ENCODE data around the gene DVL3. TPM values are rescaled to one million over a fixed set of nuclear protein-coding genes. Genes with fewer than 3 reads are reported as not detected.

DVL3 gene
- total RNA-seq: 28.7 and 36.6 TPM in 2 replicates

DNA sequence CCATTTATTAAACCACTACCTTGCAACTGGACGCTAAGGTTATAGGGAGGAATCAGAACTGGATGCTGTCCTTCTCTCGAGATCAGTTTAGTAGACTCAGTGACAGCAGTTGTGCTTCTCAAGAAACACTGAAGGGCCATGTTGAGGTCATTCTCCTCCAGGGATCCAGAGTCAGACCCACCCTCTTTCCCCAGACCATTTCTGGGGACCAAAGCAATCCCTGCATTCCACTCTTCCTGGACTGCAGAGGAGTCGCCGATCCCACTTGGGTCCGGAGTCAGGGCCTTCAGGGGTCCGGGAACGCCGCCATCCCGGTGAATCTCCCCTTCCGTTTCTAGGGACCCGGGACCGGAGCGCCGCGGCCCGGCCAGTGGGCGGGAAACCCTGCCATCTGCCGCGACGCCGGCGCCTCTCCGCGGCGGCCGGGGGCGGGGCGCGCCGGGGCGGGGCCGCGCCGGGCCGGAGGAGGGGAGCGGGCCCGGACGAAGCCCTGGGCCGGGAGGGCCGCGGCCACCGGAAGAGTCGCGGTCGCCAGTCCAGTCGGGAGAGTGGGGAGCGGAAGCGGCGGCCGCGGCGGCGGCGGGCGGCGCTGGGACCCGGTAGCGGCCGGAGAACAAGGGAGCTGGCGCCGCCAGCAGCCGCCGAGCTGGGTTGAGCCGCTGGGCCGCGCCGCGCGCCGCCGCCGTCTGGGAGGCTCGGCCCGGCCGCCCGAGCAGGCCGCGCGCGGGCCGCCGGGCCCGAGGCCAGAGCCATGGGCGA, at the start of gene DVL3:
Gene DVL3, plus strand, starts transcription at position 493 of the 759 bp plus-strand sequence. Its CDS starts 259 bp downstream, at position 752.

GRCh38 chr3:184135149-184135910, 19.8 kb upstream of the DVL3 start, which contains the start of gene EIF2B5:
Gene EIF2B5 (plus strand): TSS chr3:184135358. CDS start chr3:184135386, 28 bp downstream.

DNA sequence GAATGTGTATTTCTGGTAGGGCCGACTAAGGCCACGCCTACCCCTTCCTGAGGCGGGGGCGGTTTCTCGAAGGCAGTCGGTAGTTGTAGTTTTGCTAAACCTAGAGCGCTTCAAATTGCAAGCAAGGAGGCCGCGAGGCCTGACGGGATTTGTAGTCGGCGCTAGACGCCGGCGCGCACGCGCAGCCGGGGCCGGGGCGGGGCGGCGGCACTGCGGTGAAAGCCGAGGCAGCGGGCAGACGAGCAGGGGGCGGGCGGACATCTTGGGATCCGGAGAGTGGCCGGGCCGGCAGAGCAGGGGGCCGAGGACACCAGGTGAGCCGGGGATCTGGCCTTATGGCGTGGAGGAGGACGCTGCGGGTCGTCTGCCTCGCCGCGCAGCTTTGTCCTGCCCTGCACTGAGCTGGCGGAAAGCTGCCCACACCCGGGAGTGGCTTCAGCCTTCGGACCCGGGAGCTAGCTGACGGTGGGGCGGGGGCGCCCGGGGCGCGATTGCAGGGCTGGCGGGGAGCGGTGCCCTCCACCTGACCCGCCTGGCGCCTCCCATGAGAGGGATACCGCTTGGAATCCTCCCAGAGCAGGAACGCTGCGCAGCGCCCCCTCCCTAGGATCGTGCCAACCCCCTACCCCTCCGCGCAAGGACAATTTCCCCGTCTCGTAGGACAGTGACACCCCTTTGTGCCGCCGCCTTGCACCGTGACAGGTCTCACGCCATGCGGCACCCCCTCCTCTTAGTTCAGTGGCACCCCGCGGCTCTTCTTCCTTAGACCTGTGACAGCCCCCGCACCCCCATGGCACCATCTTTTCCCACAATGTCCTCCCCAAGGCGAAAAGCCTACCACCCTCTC, 19.7 kb downstream of the DVL3 start, which contains the start of gene AP2M1:
Gene AP2M1, plus strand, starts transcription at position 210 of the 847 bp plus-strand sequence. CDS start 2,139 bp downstream, outside the sequence.

DNA sequence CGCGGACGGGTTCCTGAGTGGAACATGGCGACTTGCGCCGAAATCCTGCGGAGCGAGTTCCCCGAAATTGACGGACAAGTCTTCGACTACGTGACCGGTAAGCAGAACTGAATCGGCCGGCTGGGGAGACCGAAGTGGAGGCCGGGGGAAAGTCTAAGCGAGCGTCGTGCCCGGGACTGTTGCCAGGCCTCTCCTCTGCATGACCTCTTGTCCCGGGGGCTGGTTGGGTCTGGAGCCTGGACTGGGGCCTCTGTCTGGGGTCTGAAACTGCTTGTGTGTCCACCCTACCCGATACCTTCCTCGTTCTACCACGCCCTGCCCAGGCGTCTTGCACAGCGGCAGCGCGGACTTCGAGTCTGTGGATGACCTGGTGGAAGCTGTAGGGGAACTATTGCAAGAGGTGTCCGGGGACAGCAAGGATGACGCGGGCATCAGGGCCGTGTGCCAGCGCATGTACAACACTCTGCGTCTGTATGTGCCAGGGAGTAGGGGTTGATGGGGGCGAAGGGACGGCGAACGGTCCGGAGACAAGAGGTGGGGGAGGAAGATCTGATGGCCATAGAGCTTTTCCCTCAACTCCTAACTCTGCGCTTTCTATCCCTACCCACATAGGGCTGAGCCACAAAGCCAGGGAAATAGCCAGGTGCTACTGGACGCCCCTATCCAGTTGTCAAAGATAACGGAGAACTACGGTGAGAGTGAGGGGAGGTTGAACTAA, 31.2 kb downstream of the DVL3 start, which contains the start of gene ABCF3:
Gene ABCF3, plus strand, starts transcription at position 16 of the 718 bp plus-strand sequence. Its CDS starts 9 bp downstream, at position 25.

Other genes starting within 250 kb of the DVL3 start
- 13.9 and 23.1 TPM in 2 replicates for gene ABCC5, start 137.5 kb upstream of the DVL3 start, total RNA-seq
- not detected in 2 replicates for gene HTR3D, start 123.6 kb upstream of the DVL3 start, total RNA-seq
- gene HTR3C, start 102.3 kb upstream of the DVL3 start, total RNA-seq: not detected in 2 replicates
- not detected in 2 replicates for gene HTR3E, start 58.3 kb upstream of the DVL3 start, total RNA-seq
- gene EIF2B5, start 20.0 kb upstream of the DVL3 start, total RNA-seq: 29.9 and 32.8 TPM in 2 replicates
- gene AP2M1, start 19.5 kb downstream of the DVL3 start, total RNA-seq: 624 and 646 TPM in 2 replicates
- gene ABCF3, start 30.8 kb downstream of the DVL3 start, total RNA-seq: 57.1 and 68.0 TPM in 2 replicates
- not detected in 2 replicates for gene VWA5B2, start 74.2 kb downstream of the DVL3 start, total RNA-seq
- gene ALG3, start 93.6 kb downstream of the DVL3 start, total RNA-seq: 20.5 and 21.4 TPM in 2 replicates
- gene EEF1AKMT4, start 94.3 kb downstream of the DVL3 start, total RNA-seq: 1.1 and 1.5 TPM in 2 replicates
- 0.16 TPM in 1 of 2 replicates, not detected in the other for gene CAMK2N2, start 106.2 kb downstream of the DVL3 start, total RNA-seq
- gene ECE2, start 120.6 kb downstream of the DVL3 start, total RNA-seq: not detected in 2 replicates
- gene PSMD2, start 143.9 kb downstream of the DVL3 start, total RNA-seq: 431 and 478 TPM in 2 replicates
- 222 and 223 TPM in 2 replicates for gene EIF4G1, start 159.2 kb downstream of the DVL3 start, total RNA-seq
- gene FAM131A, start 182.2 kb downstream of the DVL3 start, total RNA-seq: 15.0 and 19.2 TPM in 2 replicates
- 3.5 and 4.6 TPM in 2 replicates for gene CLCN2, start 206.2 kb downstream of the DVL3 start, total RNA-seq
- gene POLR2H, start 206.3 kb downstream of the DVL3 start, total RNA-seq: 60.3 and 62.1 TPM in 2 replicates
- 0.16 and 0.52 TPM in 2 replicates for gene THPO, start 222.8 kb downstream of the DVL3 start, total RNA-seq
- gene CHRD, start 224.7 kb downstream of the DVL3 start, total RNA-seq: 1.1 and 6.1 TPM in 2 replicates

Data from bronchial smooth muscle cell (primary cell).